ENCODE data around the gene DTWD2.

- TF ChIP-seq CTCF (IDR thresholded peaks at IDR 0.05) (no peak), POLR2AphosphoS5 (IDR thresholded peaks at IDR 0.05) (no peak)
Measured at GRCh38 chr5:118818604-118819003, 169.7 kb downstream of the DTWD2 start.

Measured in gastroesophageal sphincter (tissue), 3 donors.